Calu3 (cell line): ENCODE measurements around the gene METTL22. TPM values are rescaled to one million over a fixed set of nuclear protein-coding genes. Genes with fewer than 3 reads are reported as not detected.

Experiments used
- BruUV-seq: library from RNA; stranded (reverse); fragments of 400-500 nt; replicated peaks from 2 replicates; lab custom pipeline; 2021; lab: Mats Ljungman, UMichigan
- CTCF ChIA-PET: fragments of 300-600 bp; sonication (Branson Sonifier 250); formaldehyde crosslinking; loops from one replicate; lab custom pipeline; 2022; ENCODE audit warnings: antibody characterized with exemption; lab: Charles Lee
- DNase-seq: peaks from one replicate; pipeline ENCODE4 v3.0.0; 2022
- H3K27ac Mint-ChIP-seq: one replicate; pipeline ENCODE4 v1.8.0; 2022; ENCODE audit warnings: mixed read lengths; ENCODE audit not compliant: unreplicated experiment
- H3K27me3 Mint-ChIP-seq: one replicate; pipeline ENCODE4 v1.8.0; 2022; ENCODE audit warnings: mixed read lengths; ENCODE audit not compliant: unreplicated experiment
- H3K36me3 Mint-ChIP-seq: one replicate; pipeline ENCODE4 v1.8.0; 2022; ENCODE audit warnings: mild to moderate bottlenecking, moderate library complexity, mixed read lengths; ENCODE audit not compliant: insufficient read depth, unreplicated experiment
- H3K4me1 Mint-ChIP-seq: one replicate; pipeline ENCODE4 v1.8.0; 2022; ENCODE audit warnings: mild to moderate bottlenecking, low read depth, mixed read lengths; ENCODE audit not compliant: unreplicated experiment
- H3K4me3 Mint-ChIP-seq: one replicate; pipeline ENCODE4 v1.8.0; 2022; ENCODE audit warnings: mild to moderate bottlenecking, low read depth, moderate library complexity, mixed read lengths; ENCODE audit not compliant: unreplicated experiment
- H3K9me3 Mint-ChIP-seq: one replicate; pipeline ENCODE4 v1.8.0; 2022; ENCODE audit warnings: low read depth, mixed read lengths; ENCODE audit not compliant: unreplicated experiment
- intact Hi-C: fragments of 100-400 bp; cut with micrococcal nuclease; formaldehyde crosslinking; loops from one replicate; pipeline ENCODE4 v1.10.0; 2022; ENCODE audit not compliant: unreplicated experiment
- total RNA-seq: library from RNA; stranded (reverse); gene quantifications from 2 replicates; pipeline ENCODE4 v1.2.3, GENCODE V29; 2022
- TF ChIP-seq, protein P1 (sequence below): fragments of 200-600 bp; IDR thresholded peaks from one replicate; pipeline ENCODE4 v1.8.0; 2022; ENCODE audit warnings: antibody characterized with exemption; ENCODE audit not compliant: unreplicated experiment

The METTL22 gene
- total RNA-seq, 1 experiment from 2014 or later, result 71.7 TPM

DNA sequence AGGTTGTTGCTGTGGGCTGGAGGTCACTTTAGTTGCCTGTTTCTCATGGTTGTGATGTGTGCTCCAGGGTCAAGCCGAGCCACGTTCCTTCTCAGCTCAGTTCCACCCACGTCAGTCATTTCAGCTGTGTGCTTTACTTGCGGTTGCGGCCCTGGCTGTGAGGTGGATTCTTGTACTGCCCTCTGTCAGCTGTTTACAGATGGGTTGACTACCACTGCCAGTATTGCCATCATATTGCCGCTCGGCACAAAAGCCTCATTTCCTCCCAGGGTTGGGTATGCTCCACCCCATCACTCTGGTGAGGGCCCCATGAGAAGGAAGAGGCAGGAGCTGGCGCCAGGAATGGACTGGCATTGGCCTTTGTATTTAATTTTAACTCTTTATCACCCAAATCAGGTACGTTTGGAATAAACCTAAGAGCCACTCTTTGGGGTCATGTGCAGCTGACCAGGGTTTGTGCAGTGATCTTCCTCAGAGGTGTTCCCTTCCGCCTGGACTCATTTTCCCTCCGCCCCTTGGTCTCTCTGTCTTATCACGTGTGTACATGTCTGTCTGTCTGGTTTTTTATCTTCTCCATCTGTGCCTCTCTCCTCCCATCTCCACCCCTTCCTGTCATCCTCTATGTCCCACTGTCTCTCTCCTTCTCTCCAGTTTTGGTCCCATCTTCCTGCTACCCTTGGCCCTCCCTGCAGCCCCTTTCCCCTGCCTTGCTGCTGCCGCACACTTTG is 25.0 kb downstream of the METTL22 start:
- TF ChIP-seq, protein P1, sequence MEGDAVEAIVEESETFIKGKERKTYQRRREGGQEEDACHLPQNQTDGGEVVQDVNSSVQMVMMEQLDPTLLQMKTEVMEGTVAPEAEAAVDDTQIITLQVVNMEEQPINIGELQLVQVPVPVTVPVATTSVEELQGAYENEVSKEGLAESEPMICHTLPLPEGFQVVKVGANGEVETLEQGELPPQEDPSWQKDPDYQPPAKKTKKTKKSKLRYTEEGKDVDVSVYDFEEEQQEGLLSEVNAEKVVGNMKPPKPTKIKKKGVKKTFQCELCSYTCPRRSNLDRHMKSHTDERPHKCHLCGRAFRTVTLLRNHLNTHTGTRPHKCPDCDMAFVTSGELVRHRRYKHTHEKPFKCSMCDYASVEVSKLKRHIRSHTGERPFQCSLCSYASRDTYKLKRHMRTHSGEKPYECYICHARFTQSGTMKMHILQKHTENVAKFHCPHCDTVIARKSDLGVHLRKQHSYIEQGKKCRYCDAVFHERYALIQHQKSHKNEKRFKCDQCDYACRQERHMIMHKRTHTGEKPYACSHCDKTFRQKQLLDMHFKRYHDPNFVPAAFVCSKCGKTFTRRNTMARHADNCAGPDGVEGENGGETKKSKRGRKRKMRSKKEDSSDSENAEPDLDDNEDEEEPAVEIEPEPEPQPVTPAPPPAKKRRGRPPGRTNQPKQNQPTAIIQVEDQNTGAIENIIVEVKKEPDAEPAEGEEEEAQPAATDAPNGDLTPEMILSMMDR, result no peak
- no peaks in the 10 kb centered on the region for H3K27me3 Mint-ChIP-seq
- no peak overlapping the region for H3K27ac Mint-ChIP-seq
- no peaks in the 10 kb centered on the region for H3K4me1 Mint-ChIP-seq
- CTCF ChIA-PET, result no interaction called here
- no TSS peak for BruUV-seq
- intact Hi-C loops, result no loop called here
- DNase-seq, result no peak
- peaks cover 55% of the 10 kb centered on the region for H3K36me3 Mint-ChIP-seq
- no peaks in the 10 kb centered on the region for H3K9me3 Mint-ChIP-seq
- no peak overlapping the region for H3K4me3 Mint-ChIP-seq

DNA sequence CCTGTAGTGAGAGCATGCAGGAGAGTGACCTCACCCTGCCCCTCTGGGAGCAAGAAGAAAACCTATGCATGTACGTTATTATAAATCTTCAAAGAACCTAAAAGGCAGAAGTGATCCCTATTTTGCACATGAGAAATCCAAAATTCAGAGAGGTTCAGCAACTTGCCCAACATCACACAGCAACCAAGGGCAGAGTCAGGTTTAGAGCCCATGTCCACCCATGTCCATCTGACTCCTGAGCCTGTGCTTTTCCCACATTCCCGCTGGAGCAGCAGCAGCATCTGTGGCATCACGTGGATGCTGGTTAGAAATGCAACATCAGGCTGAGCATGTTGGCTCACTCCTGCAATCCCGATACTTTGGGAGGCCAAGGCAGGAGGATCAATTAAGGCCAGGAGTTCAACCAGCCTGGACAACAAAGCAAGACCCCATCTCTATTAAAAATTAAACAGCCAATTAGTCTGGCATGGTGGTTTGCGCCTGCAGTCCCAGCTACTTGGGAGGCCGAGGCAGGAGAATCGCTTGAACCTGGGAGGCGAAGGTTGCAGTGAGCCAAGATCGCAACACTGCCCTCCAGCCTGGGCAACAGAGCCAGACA is 26.3 kb downstream of the METTL22 start:
- Mint-ChIP-seq H3K4me1 (no peaks in the 10 kb centered on the region), H3K27me3 (no peaks in the 10 kb centered on the region), H3K9me3 (no peaks in the 10 kb centered on the region), H3K4me3 (no peak overlapping the region), H3K36me3 (peaks cover 46% of the 10 kb centered on the region), H3K27ac (no peak overlapping the region)
- no peak for DNase-seq
- TF ChIP-seq, protein P1, result no peak
- CTCF ChIA-PET, result no interaction called here
- BruUV-seq, result no TSS peak
- intact Hi-C loops, result no loop called here

DNA sequence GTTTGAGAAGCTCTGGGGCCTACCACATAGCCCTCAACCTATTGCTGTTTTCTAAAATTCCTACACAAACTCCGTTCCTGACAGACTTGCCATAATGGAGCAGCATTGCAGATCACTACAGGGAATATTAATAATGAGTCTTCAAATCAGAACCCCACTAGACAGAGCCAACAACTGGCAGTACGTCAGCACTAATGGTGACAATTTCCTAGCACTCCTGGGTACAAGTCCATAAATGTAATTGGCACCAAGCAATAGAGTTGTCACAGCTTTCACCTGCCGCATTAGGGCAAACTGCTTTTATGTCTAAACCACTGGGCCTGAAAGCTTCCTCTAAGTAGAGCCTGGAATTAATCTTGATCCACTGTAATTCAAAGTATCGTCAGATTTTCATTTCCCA is 27.4 kb downstream of the METTL22 start:
- intact Hi-C loops, result no loop called here
- no TSS peak for BruUV-seq
- CTCF ChIA-PET, result interaction anchor here (0.6 kb wide), 1 partner anchor 1166 kb away, joined by 3 read pairs; no protein-coding TSS in a partner anchor
- H3K4me3 Mint-ChIP-seq, result no peak overlapping the region
- TF ChIP-seq, protein P1, result no peak
- DNase-seq, result no peak
- H3K36me3 Mint-ChIP-seq, result peaks cover 48% of the 10 kb centered on the region
- no peaks in the 10 kb centered on the region for H3K4me1 Mint-ChIP-seq
- no peaks in the 10 kb centered on the region for H3K27me3 Mint-ChIP-seq
- H3K9me3 Mint-ChIP-seq, result no peaks in the 10 kb centered on the region
- H3K27ac Mint-ChIP-seq, result no peak overlapping the region

DNA sequence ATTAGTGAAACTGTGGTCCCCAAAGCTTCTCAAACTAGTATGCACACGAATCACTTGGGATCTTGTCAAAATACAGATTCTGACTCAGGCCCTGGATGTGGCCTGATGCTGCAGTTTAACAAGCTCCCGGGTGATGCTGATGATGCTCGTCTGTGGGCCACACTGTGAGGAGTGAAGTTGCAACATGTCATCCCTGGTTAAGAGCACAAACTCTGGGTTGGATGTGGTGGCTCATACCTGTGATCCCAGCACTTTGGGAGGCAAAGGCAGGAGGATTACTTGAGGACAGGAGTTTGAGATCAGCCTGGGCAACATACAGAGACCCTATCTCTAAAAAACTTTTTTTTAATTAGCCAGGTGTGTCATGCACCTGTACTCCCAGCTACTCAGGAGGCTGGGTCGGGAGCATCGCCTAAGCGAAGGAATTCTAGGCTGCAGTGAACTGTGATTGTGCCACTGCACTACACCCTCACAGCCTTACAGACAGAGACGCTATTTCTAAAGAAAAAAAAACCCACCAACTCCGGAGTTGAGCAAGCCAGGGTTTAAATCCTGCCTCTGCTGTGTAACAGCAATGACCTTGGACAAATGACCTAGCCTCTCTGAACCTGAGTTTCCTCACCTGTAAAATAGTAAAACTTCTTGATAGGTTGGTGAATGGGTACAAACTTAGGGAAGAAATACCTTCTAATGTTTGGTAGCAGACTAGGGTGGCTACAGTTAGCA is 28.5 kb downstream of the METTL22 start:
- Mint-ChIP-seq H3K4me1 (no peaks in the 10 kb centered on the region), H3K4me3 (no peak overlapping the region), H3K9me3 (no peaks in the 10 kb centered on the region), H3K36me3 (peaks cover 40% of the 10 kb centered on the region), H3K27ac (no peak overlapping the region), H3K27me3 (no peaks in the 10 kb centered on the region)
- DNase-seq, result no peak
- intact Hi-C loops, result no loop called here
- CTCF ChIA-PET, result no interaction called here
- BruUV-seq, result no TSS peak
- TF ChIP-seq, protein P1, result no peak
